B cell (primary cell): ENCODE results near the gene H6PD.
"Not testable (repeated sequence)": the region's sequence is repeated elsewhere in the genome, so short reads cannot be mapped to it uniquely, and the experiment has no call there.

ENCODE experiments used
- CTCF ChIP-seq: fragments of 200-600 bp; IDR thresholded peaks from one replicate; pipeline ENCODE4 v1.8.0; 2022; ENCODE audit warnings: antibody characterized with exemption, mild to moderate bottlenecking
- EZH2 ChIP-seq: IDR thresholded peaks from 2 replicates; pipeline ENCODE4 v1.6.1; 2012; ENCODE audit warnings: borderline replicate concordance, low read depth, mild to moderate bottlenecking, moderate library complexity, low read length; ENCODE audit not compliant: insufficient read depth, poor library complexity, severe bottlenecking

GRCh38 chr1:9299571-9300541 is 65.3 kb downstream of the H6PD start:
- TF ChIP-seq CTCF, EZH2: not testable (repeated sequence)
